ENCODE results near the gene CHRNA1. TPM values are rescaled to one million over a fixed set of nuclear protein-coding genes. Genes with fewer than 3 reads are reported as not detected.

CHRNA1 gene
- total and polyA plus RNA-seq, 10 donors, result 0.13 to 3.4 (median 0.46) TPM; not detected in 5

GRCh38 chr2:174781996-174782395, 17.7 kb upstream of the CHRNA1 start:
- H3K27me3 ChIP-seq (replicated peaks in 1 of 7), result no peaks in the 10 kb centered on the region
- no peak overlapping the region for H3K27ac ChIP-seq
- DNase-seq, result no peak
- no peaks in the 10 kb centered on the region for H3K9me3 ChIP-seq
- intact Hi-C loops (cut with DNase I; ENCODE audit: low total_unique reads), result no loop called here
- WGBS, 5 donors, result 79 to 93% (median 84%) methylated on average over 11 of the region's 11 CpGs
- TF ChIP-seq POLR2AphosphoS5 (IDR thresholded peaks at IDR 0.05) (no peak), POLR2A (IDR thresholded peaks at IDR 0.05) (no peak)
- TF ChIP-seq, protein P1, sequence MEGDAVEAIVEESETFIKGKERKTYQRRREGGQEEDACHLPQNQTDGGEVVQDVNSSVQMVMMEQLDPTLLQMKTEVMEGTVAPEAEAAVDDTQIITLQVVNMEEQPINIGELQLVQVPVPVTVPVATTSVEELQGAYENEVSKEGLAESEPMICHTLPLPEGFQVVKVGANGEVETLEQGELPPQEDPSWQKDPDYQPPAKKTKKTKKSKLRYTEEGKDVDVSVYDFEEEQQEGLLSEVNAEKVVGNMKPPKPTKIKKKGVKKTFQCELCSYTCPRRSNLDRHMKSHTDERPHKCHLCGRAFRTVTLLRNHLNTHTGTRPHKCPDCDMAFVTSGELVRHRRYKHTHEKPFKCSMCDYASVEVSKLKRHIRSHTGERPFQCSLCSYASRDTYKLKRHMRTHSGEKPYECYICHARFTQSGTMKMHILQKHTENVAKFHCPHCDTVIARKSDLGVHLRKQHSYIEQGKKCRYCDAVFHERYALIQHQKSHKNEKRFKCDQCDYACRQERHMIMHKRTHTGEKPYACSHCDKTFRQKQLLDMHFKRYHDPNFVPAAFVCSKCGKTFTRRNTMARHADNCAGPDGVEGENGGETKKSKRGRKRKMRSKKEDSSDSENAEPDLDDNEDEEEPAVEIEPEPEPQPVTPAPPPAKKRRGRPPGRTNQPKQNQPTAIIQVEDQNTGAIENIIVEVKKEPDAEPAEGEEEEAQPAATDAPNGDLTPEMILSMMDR (IDR thresholded peaks at IDR 0.05 in 8 of 11, conservative IDR thresholded peaks at IDR 0.05 in 3 of 11), result no peak
- H3K36me3 ChIP-seq, result no peaks in the 10 kb centered on the region
- no peak overlapping the region for H3K4me3 ChIP-seq
- peaks cover 6 to 22% (median 16%) of the 10 kb centered on the region in 6 donors for H3K4me1 ChIP-seq

- Histone ChIP-seq H3K27me3 (replicated peaks in 1 of 7) (no peaks in the 10 kb centered on the region), H3K9me3 (no peaks in the 10 kb centered on the region), H3K27ac (no peak overlapping the region), H3K4me3 (no peak overlapping the region), H3K36me3 (no peaks in the 10 kb centered on the region), H3K4me1 (peaks cover 6 to 22% (median 16%) of the 10 kb centered on the region in 6 donors)
- intact Hi-C loops (cut with DNase I; ENCODE audit: low total_unique reads), result no loop called here
- no peak for TF ChIP-seq POLR2AphosphoS5 (IDR thresholded peaks at IDR 0.05)
- TF ChIP-seq, protein P1 (IDR thresholded peaks at IDR 0.05 in 8 of 11, conservative IDR thresholded peaks at IDR 0.05 in 3 of 11), result no peak
- TF ChIP-seq POLR2A (IDR thresholded peaks at IDR 0.05), result no peak
- DNase-seq, result no peak
- WGBS, 5 donors, result 88 to 99% (median 91%) methylated on average over 9 of the region's 9 CpGs
Observed at GRCh38 chr2:174781298-174781697, 17.0 kb upstream of the CHRNA1 start.

GRCh38 chr2:174780856-174781255, 16.6 kb upstream of the CHRNA1 start:
- Histone ChIP-seq H3K36me3 (no peaks in the 10 kb centered on the region), H3K27me3 (replicated peaks in 1 of 7) (no peaks in the 10 kb centered on the region), H3K27ac (no peak overlapping the region), H3K4me3 (no peak overlapping the region), H3K9me3 (no peaks in the 10 kb centered on the region), H3K4me1 (peaks cover 6 to 23% (median 16%) of the 10 kb centered on the region in 6 donors)
- intact Hi-C loops (cut with DNase I; ENCODE audit: low total_unique reads), result no loop called here
- DNase-seq, result no peak
- no peak for TF ChIP-seq POLR2A (IDR thresholded peaks at IDR 0.05)
- 83 to 96% (median 89%) methylated on average over 7 of the region's 7 CpGs for WGBS, 5 donors

GRCh38 chr2:174780191-174780840, 16.0 kb upstream of the CHRNA1 start:
- Histone ChIP-seq H3K36me3 (no peaks in the 10 kb centered on the region), H3K27me3 (replicated peaks in 1 of 7) (no peaks in the 10 kb centered on the region), H3K9me3 (no peaks in the 10 kb centered on the region), H3K4me1 (peaks cover 6 to 25% (median 16%) of the 10 kb centered on the region in 6 donors), H3K4me3 (no peak overlapping the region), H3K27ac (no peak overlapping the region)
- DNase-seq, result no peak
- WGBS, 5 donors, result 67 to 89% (median 86%) methylated on average over 5 of the region's 5 CpGs
- TF ChIP-seq POLR2AphosphoS5 (IDR thresholded peaks at IDR 0.05) (no peak), POLR2A (IDR thresholded peaks at IDR 0.05) (no peak)
- TF ChIP-seq, protein P1 (IDR thresholded peaks at IDR 0.05 in 8 of 11, conservative IDR thresholded peaks at IDR 0.05 in 3 of 11), result no peak
- intact Hi-C loops (cut with DNase I; ENCODE audit: low total_unique reads), result no loop called here

Data from spleen (tissue), 11 donors.